GM23338 (cell line): ENCODE data around the gene WNK1. TPM values are rescaled to one million over a fixed set of nuclear protein-coding genes. Genes with fewer than 3 reads are reported as not detected.

Experiments used
- ATAC-seq: fragments of 200-7000 bp; cut with Tn5 transposase; 3 replicates; pipeline ENCODE4 v1.9.1; 2020
- DNase-seq: peaks from one replicate; pipeline ENCODE4 v3.0.0-alpha.2; 2015; ENCODE audit warnings: low spot score
- H2AFZ ChIP-seq: fragments of 200-600 bp; sonication (generic); 2 replicates; pipeline ENCODE4 v1.8.0; 2016; ENCODE audit warnings: antibody characterized with exemption, mild to moderate bottlenecking, moderate library complexity
- H3F3A ChIP-seq: fragments of 200-600 bp; sonication (generic); replicated peaks from 2 replicates; pipeline ENCODE4 v1.8.0; 2017; ENCODE audit warnings: antibody characterized with exemption, mixed run types, low read depth
- H3K27ac ChIP-seq: fragments of 200-600 bp; sonication (generic); 2 replicates; pipeline ENCODE4 v1.6.1; 2016; ENCODE audit warnings: low read depth
- H3K27me3 ChIP-seq: fragments of 200-600 bp; sonication (generic); 2 replicates; pipeline ENCODE4 v1.8.0; 2016; ENCODE audit warnings: mild to moderate bottlenecking, mixed run types, moderate library complexity; ENCODE audit not compliant: insufficient read depth
- H3K36me3 ChIP-seq: fragments of 200-600 bp; sonication (generic); 2 replicates; pipeline ENCODE4 v1.8.0; 2016; ENCODE audit warnings: mild to moderate bottlenecking; ENCODE audit not compliant: insufficient read depth
- H3K4me1 ChIP-seq: fragments of 200-600 bp; sonication (generic); 2 replicates; pipeline ENCODE4 v1.8.0; 2016; ENCODE audit warnings: mild to moderate bottlenecking, moderate library complexity; ENCODE audit not compliant: insufficient read depth
- H3K4me2 ChIP-seq: fragments of 200-600 bp; sonication (generic); 2 replicates; pipeline ENCODE4 v1.7.1; 2017; ENCODE audit warnings: mixed run types
- H3K4me3 ChIP-seq: fragments of 200-600 bp; sonication (generic); 2 replicates; pipeline ENCODE4 v1.6.1; 2016; ENCODE audit warnings: mixed run types
- H3K79me2 ChIP-seq: fragments of 200-600 bp; sonication (generic); replicated peaks from 2 replicates; pipeline ENCODE4 v1.8.0; 2017; ENCODE audit warnings: mild to moderate bottlenecking; ENCODE audit not compliant: insufficient read depth
- H3K9me2 ChIP-seq: fragments of 200-600 bp; sonication (generic); 2 replicates; pipeline ENCODE4 v1.8.0; 2017; ENCODE audit not compliant: insufficient read depth
- H4K20me1 ChIP-seq: fragments of 200-600 bp; sonication (generic); replicated peaks from 2 replicates; pipeline ENCODE4 v1.8.0; 2017; ENCODE audit warnings: mild to moderate bottlenecking; ENCODE audit not compliant: insufficient read depth
- H3K27ac Mint-ChIP-seq: 2 replicates; pipeline ENCODE4 v1.8.0; 2020; ENCODE audit warnings: inconsistent platforms, mild to moderate bottlenecking, moderate library complexity, mixed read lengths
- H3K27me3 Mint-ChIP-seq: 3 replicates; pipeline ENCODE4 v1.8.0; 2022; ENCODE audit warnings: low read depth, mild to moderate bottlenecking, moderate library complexity, mixed read lengths, inconsistent platforms; ENCODE audit not compliant: insufficient read depth, poor library complexity
- H3K36me3 Mint-ChIP-seq: 3 replicates; pipeline ENCODE4 v1.8.0; 2021; ENCODE audit warnings: low read depth, mild to moderate bottlenecking, inconsistent platforms, moderate library complexity, mixed read lengths
- H3K4me1 Mint-ChIP-seq: 3 replicates; pipeline ENCODE4 v1.8.0; 2020; ENCODE audit warnings: mild to moderate bottlenecking, inconsistent platforms, mixed read lengths
- H3K4me3 Mint-ChIP-seq: 3 replicates; pipeline ENCODE4 v1.8.0; 2021; ENCODE audit warnings: moderate library complexity, mild to moderate bottlenecking, inconsistent platforms, mixed read lengths
- H3K9me3 Mint-ChIP-seq: 3 replicates; pipeline ENCODE4 v1.8.0; 2020; ENCODE audit warnings: moderate library complexity, mild to moderate bottlenecking, inconsistent platforms, mixed read lengths
- CREB1 ChIP-seq: fragments of 250-450 bp; sonication (Bioruptor Pico); IDR thresholded peaks from 2 replicates; pipeline ENCODE4 v1.5.0; 2020; ENCODE audit warnings: low read depth, mild to moderate bottlenecking, moderate library complexity
- CTCF ChIP-seq, 2 experiments: fragments of 200-600 bp in 1 of 2; sonication (generic) in 1 of 2; conservative IDR thresholded peaks; 2 replicates each; pipeline versions ENCODE4 v1.5.1 to v1.6.1; 2016 to 2017; ENCODE audit warnings: antibody characterized with exemption in 2 of 2, low read depth in 2 of 2, mild to moderate bottlenecking in 2 of 2, moderate library complexity in 1 of 2
- ETS1 ChIP-seq: IDR thresholded peaks from 2 replicates; pipeline ENCODE4 v1.6.1; 2016; ENCODE audit warnings: antibody characterized with exemption
- EZH2 ChIP-seq: fragments of 200-600 bp; sonication (generic); IDR thresholded peaks from one replicate; pipeline ENCODE4 v1.8.0; 2017; ENCODE audit warnings: antibody characterized with exemption, mild to moderate bottlenecking, low read depth; ENCODE audit not compliant: unreplicated experiment
- EZH2phosphoT487 ChIP-seq: fragments of 200-600 bp; sonication (generic); IDR thresholded peaks from one replicate; pipeline ENCODE4 v1.8.1; 2018; ENCODE audit warnings: antibody characterized with exemption; ENCODE audit not compliant: unreplicated experiment
- JUNB ChIP-seq: IDR thresholded peaks from one replicate; pipeline ENCODE4 v1.6.1; 2016; ENCODE audit warnings: antibody characterized with exemption; ENCODE audit not compliant: unreplicated experiment
- NANOG ChIP-seq: IDR thresholded peaks from 2 replicates; pipeline ENCODE4 v1.6.1; 2016; ENCODE audit warnings: antibody characterized with exemption, borderline replicate concordance
- POLR2AphosphoS5 ChIP-seq: IDR thresholded peaks from 2 replicates; pipeline ENCODE4 v1.6.1; 2016; ENCODE audit warnings: antibody characterized with exemption, low read depth
- REST ChIP-seq: IDR thresholded peaks from one replicate; pipeline ENCODE4 v1.6.1; 2018; ENCODE audit warnings: antibody characterized with exemption; ENCODE audit not compliant: unreplicated experiment
- STAT1 ChIP-seq: IDR thresholded peaks from one replicate; pipeline ENCODE4 v1.6.1; 2016; ENCODE audit warnings: antibody characterized with exemption; ENCODE audit not compliant: unreplicated experiment
- ZNF114 ChIP-seq: fragments of 250-450 bp; sonication (Bioruptor Pico); IDR thresholded peaks from 2 replicates; pipeline ENCODE4 v1.5.0; 2020; ENCODE audit warnings: mild to moderate bottlenecking, moderate library complexity
- ZNF331 ChIP-seq: fragments of 250-450 bp; sonication (Bioruptor Pico); IDR thresholded peaks from 2 replicates; pipeline ENCODE4 v1.5.0; 2020; ENCODE audit warnings: low read depth, mild to moderate bottlenecking, moderate library complexity
- polyA plus RNA-seq: library from polyadenylated mRNA; unstranded; fragments of >200 nt; fragmentation: Nextera tagmentation; extraction: Ambion mirVana; gene quantifications from 2 replicates; pipeline ENCODE4 v1.2.1, GENCODE V29; 2016
- total RNA-seq: library from RNA; depleted of rRNA; stranded (reverse); fragments of >200 nt; shearing (Covaris generic); gene quantifications from 2 replicates; pipeline ENCODE4 v1.2.3, GENCODE V29; 2014

WNK1 gene
- total and polyA plus RNA-seq, 2 experiments from 2014 or later: 86.8 to 114 TPM

- TF ChIP-seq EZH2phosphoT487 (no peak), ETS1 (no peak), CREB1 (CRISPR knock-in tag) (no peak), STAT1 (no peak), EZH2 (no peak), ZNF331 (CRISPR knock-in tag) (no peak), REST (no peak), NANOG (no peak)
Observed at GRCh38 chr12:759628-760027, 7.2 kb downstream of the WNK1 start (continued).

- Histone ChIP-seq H2AFZ (no peak overlapping the region), H3F3A (no peaks in the 10 kb centered on the region), H3K36me3 (no peaks in the 10 kb centered on the region), H3K4me1 (peaks cover 7% of the 10 kb centered on the region; the same call in 1 of the 2 replicates), H3K4me3 (no peak overlapping the region), H3K27me3 (no peaks in the 10 kb centered on the region), H4K20me1 (peaks cover 51% of the 10 kb centered on the region), H3K27ac (no peak overlapping the region), H3K79me2 (peaks cover 100% of the 10 kb centered on the region), H3K4me2 (no peak overlapping the region), H3K9me2 (no peaks in the 10 kb centered on the region)
- Mint-ChIP-seq H3K4me1 (peaks cover 11% of the 10 kb centered on the region), H3K4me3 (no peak overlapping the region), H3K27me3 (peaks cover 1% of the 10 kb centered on the region), H3K9me3 (no peaks in the 10 kb centered on the region), H3K27ac (no peak overlapping the region), H3K36me3 (peaks cover 13% of the 10 kb centered on the region)
- DNase-seq (no peak), ATAC-seq (no peak)
- TF ChIP-seq CREB1 (CRISPR knock-in tag) (no peak), ZNF331 (CRISPR knock-in tag) (no peak), POLR2AphosphoS5 (no peak), EZH2phosphoT487 (no peak), CTCF (conservative IDR thresholded peaks at IDR 0.05; ENCODE audit: low read depth in 2 of 2) (no peak), JUNB (no peak), REST (no peak), ETS1 (no peak), ZNF114 (CRISPR knock-in tag) (no peak), STAT1 (no peak), EZH2 (no peak), NANOG (no peak)
Observed at GRCh38 chr12:761256-761655, 8.9 kb downstream of the WNK1 start.
